HEK293 (cell line): ENCODE data around the gene SPRR2G.
"Not testable (repeated sequence)": the region's sequence is repeated elsewhere in the genome, so short reads cannot be mapped to it uniquely, and the experiment has no call there.

Experiments
- CTCF ChIA-PET: fragments of 350-600 bp; formaldehyde crosslinking; extraction: SDS; loops from one replicate; lab custom pipeline; 2021; ENCODE audit warnings: antibody characterized with exemption; lab: Yijun Ruan, JAX
- POLR2A ChIA-PET: fragments of 300-600 bp; formaldehyde crosslinking; extraction: SDS; loops from one replicate; lab custom pipeline; 2020; ENCODE audit warnings: antibody characterized with exemption, inconsistent platforms; lab: Yijun Ruan, JAX
- H3K27ac ChIP-seq: fragments of 200-500 bp; sonication (Bioruptor generic); 2 replicates; pipeline ENCODE4 v1.5.1; 2014; ENCODE audit warnings: low read depth, low read length, control low read depth, inconsistent platforms; ENCODE audit errors: extremely low read depth
- H3K36me3 ChIP-seq, 2 experiments: fragments of 200-500 bp in 1 of 2; sonication (Bioruptor generic) in 1 of 2; 1 replicate in 1 of 2; 2 replicates in 1 of 2; pipeline ENCODE4 v1.5.1; 2014 to 2017; ENCODE audit warnings: inconsistent platforms in 2 of 2, low read length in 2 of 2; ENCODE audit not compliant: control insufficient read depth in 2 of 2, insufficient read depth in 1 of 2
- H3K4me1 ChIP-seq: fragments of 200-500 bp; sonication (Bioruptor generic); 2 replicates; pipeline ENCODE4 v1.5.1; 2014; ENCODE audit warnings: mild to moderate bottlenecking, low read length, inconsistent platforms; ENCODE audit not compliant: control insufficient read depth, insufficient read depth
- H3K4me3 ChIP-seq: 2 replicates; pipeline ENCODE4 v1.5.1; 2011; ENCODE audit warnings: low read depth, mild to moderate bottlenecking, control low read depth, low read length, moderate library complexity
- H3K9me3 ChIP-seq: fragments of 200-500 bp; sonication (Bioruptor generic); 2 replicates; pipeline ENCODE4 v1.5.1; 2014; ENCODE audit warnings: low read depth, low read length, inconsistent platforms; ENCODE audit not compliant: control insufficient read depth, insufficient read depth
- KLF16 ChIP-seq: fragments of 450-650 bp; formaldehyde crosslinking; IDR thresholded peaks from 2 replicates; pipeline ENCODE4 v1.5.1; 2017; ENCODE audit warnings: missing biosample characterization, missing genetic modification characterization
- SP2 ChIP-seq: fragments of 450-650 bp; formaldehyde crosslinking; IDR thresholded peaks from 2 replicates; pipeline ENCODE4 v1.5.1; 2016; ENCODE audit warnings: missing biosample characterization, missing genetic modification characterization
- TRIM28 ChIP-seq: IDR thresholded peaks from 2 replicates; pipeline ENCODE4 v1.6.1; 2011; ENCODE audit warnings: low read length, control low read depth, borderline replicate concordance
- ZBTB8A ChIP-seq: fragments of 450-650 bp; formaldehyde crosslinking; IDR thresholded peaks from 2 replicates; pipeline ENCODE4 v1.5.1; 2016; ENCODE audit warnings: missing biosample characterization, missing genetic modification characterization
- ZNF10 ChIP-seq: fragments of 450-650 bp; formaldehyde crosslinking; IDR thresholded peaks from 2 replicates; pipeline ENCODE4 v1.5.1; 2017; ENCODE audit warnings: missing biosample characterization, missing genetic modification characterization
- ZNF138 ChIP-seq: fragments of 450-650 bp; formaldehyde crosslinking; IDR thresholded peaks from 2 replicates; pipeline ENCODE4 v1.5.1; 2016; ENCODE audit warnings: missing biosample characterization, missing genetic modification characterization, borderline replicate concordance
- ZNF169 ChIP-seq: fragments of 450-650 bp; formaldehyde crosslinking; IDR thresholded peaks from 2 replicates; pipeline ENCODE4 v1.5.1; 2016; ENCODE audit warnings: missing biosample characterization, missing genetic modification characterization
- ZNF18 ChIP-seq: fragments of 450-650 bp; formaldehyde crosslinking; IDR thresholded peaks from 2 replicates; pipeline ENCODE4 v1.5.1; 2016; ENCODE audit warnings: missing biosample characterization, missing genetic modification characterization
- ZNF19 ChIP-seq: fragments of 450-650 bp; formaldehyde crosslinking; IDR thresholded peaks from 2 replicates; pipeline ENCODE4; 2016; ENCODE audit warnings: missing biosample characterization, missing genetic modification characterization, low read depth
- ZNF600 ChIP-seq: fragments of 450-650 bp; formaldehyde crosslinking; IDR thresholded peaks from 2 replicates; pipeline ENCODE4 v1.5.1; 2016; ENCODE audit warnings: missing biosample characterization, missing genetic modification characterization
- ZNF670 ChIP-seq: fragments of 450-650 bp; formaldehyde crosslinking; IDR thresholded peaks from 2 replicates; pipeline ENCODE4 v1.5.1; 2016; ENCODE audit warnings: missing biosample characterization, missing genetic modification characterization, low read depth
- ZNF792 ChIP-seq: fragments of 450-650 bp; formaldehyde crosslinking; IDR thresholded peaks from 2 replicates; pipeline ENCODE4 v1.5.1; 2016; ENCODE audit warnings: missing biosample characterization, missing genetic modification characterization

SPRR2G gene

GRCh38 chr1:153113416-153113815, 37.3 kb downstream of the SPRR2G start, which contains the start of gene SPRR2F:
Gene SPRR2F (minus strand): TSS chr1:153113516. CDS start chr1:153112733, 783 bp downstream.
- TF ChIP-seq ZNF169 (tag by site-specific recombination): no peak
- TF ChIP-seq, all 188 proteins: peak for 0
- ChIA-PET CTCF (no interaction called here), POLR2A (no interaction called here)
- H3K36me3 ChIP-seq: no peaks in the 10 kb centered on the region
- H3K9me3 ChIP-seq: no peaks in the 10 kb centered on the region
- no peak within 1 kb of the TSS for H3K4me3 ChIP-seq
- H3K27ac ChIP-seq: no peak within 1 kb of the TSS
- no peaks in the 10 kb centered on the region for H3K4me1 ChIP-seq

DNA sequence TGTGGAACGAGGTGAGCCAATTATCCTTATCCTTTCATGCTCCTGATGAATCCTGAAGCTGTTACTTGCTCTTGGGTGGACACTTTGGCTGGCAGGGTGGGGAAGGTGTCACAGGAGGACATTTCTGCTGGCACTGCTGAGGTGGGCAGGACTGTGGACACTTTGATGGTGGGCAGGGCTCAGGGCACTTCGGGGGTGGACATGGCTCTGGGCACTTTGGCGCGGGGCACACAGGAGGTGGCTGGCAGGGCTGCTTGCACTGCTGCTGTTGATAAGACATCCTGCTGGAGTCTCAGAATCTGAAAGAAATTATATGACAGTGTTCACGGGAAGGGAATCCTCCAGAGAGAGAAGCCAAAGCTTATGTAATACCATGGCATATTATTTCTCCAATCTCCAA, 38.2 kb downstream of the SPRR2G start:
- H3K9me3 ChIP-seq, H3K4me1 ChIP-seq, H3K36me3 ChIP-seq, POLR2A ChIA-PET, H3K4me3 ChIP-seq, H3K27ac ChIP-seq: not testable (repeated sequence)
- CTCF ChIA-PET: interaction anchor here (0.7 kb wide), 1 partner anchor 81 kb away, joined by 3 read pairs; no protein-coding TSS in a partner anchor

DNA sequence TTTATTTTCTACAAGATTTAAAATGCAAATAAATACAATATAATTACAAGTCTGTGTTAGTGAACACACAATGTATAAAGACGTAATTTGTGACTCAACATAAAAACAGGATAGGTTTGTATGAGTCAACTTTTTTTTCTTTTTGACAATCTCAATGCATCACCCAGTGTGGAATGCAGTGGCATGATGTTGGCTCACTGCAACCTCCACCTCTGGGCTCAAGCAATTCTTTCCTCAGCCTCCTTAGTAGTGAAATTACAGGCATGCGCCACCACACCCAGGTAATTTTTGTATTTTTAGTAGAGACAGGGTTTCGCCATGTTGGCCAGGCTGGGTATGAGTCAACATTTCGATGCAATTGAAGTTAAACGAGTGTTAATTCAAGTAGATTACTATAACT, 50.4 kb downstream of the SPRR2G start:
- no peaks in the 10 kb centered on the region for H3K9me3 ChIP-seq
- ChIA-PET POLR2A (no interaction called here), CTCF (no interaction called here)
- H3K4me3 ChIP-seq: no peak overlapping the region
- H3K36me3 ChIP-seq: no peaks in the 10 kb centered on the region
- H3K4me1 ChIP-seq: no peaks in the 10 kb centered on the region
- no peak overlapping the region for H3K27ac ChIP-seq
- TF ChIP-seq ZNF138 (tag by site-specific recombination): no peak
- no peak for TF ChIP-seq ZNF792 (tag by site-specific recombination)
- TF ChIP-seq ZNF19: no peak
- TF ChIP-seq ZNF18 (tag by site-specific recombination): no peak
- no peak for TF ChIP-seq ZNF10 (tag by site-specific recombination)
- no peak for TF ChIP-seq SP2 (tag by site-specific recombination)
- no peak for TF ChIP-seq ZNF670 (tag by site-specific recombination)
- TF ChIP-seq TRIM28: no peak
- no peak for TF ChIP-seq ZNF600 (tag by site-specific recombination)
- no peak for TF ChIP-seq KLF16 (tag by site-specific recombination)
- TF ChIP-seq ZBTB8A: no peak
